Omental fat pad (tissue), 4 donors: Measurements from ENCODE around the gene PDHA2. TPM values are rescaled to one million over a fixed set of nuclear protein-coding genes. Genes with fewer than 3 reads are reported as not detected.

Source experiments
- ATAC-seq: fragments of 150-250 bp; one replicate; pipeline ENCODE4 v1.9.1; 2016; ENCODE audit warnings: mild to moderate bottlenecking, moderate library complexity; ENCODE audit not compliant: low FRiP score
- DNase-seq: peaks from one replicate; pipeline ENCODE4 v3.0.0-alpha.2; 2019; ENCODE audit warnings: low spot score
- CTCF ChIP-seq, 3 donors: fragments of 450-650 bp; IDR thresholded peaks; one replicate each; pipeline ENCODE4 v1.5.1; 2016 to 2017; ENCODE audit warnings: antibody characterized with exemption in 3 of 3, mild to moderate bottlenecking in 3 of 3, moderate library complexity in 2 of 3
- small RNA-seq: library from RNA; depleted of rRNA; stranded (forward); fragments of <200 nt; gene quantifications from one replicate; pipeline ENCODE3, GENCODE V24; 2016
- total RNA-seq, 4 donors: library from RNA; depleted of rRNA; stranded (reverse); fragments of >200 nt; gene quantifications; one replicate each; pipeline ENCODE4 v1.1.0, GENCODE V29; 2016

Gene PDHA2
- total RNA-seq, 4 donors from 2014 or later: not detected

- TF ChIP-seq CTCF (IDR thresholded peaks at IDR 0.05): no peak
- DNase-seq (no peak), ATAC-seq (no peak)
Observed at GRCh38 chr4:95869961-95870500, 30.1 kb downstream of the PDHA2 start.

- TF ChIP-seq CTCF (IDR thresholded peaks at IDR 0.05): no peak
- ATAC-seq: no peak
- DNase-seq: no peak
Observed at GRCh38 chr4:95877636-95878035, 37.7 kb downstream of the PDHA2 start.

GRCh38 chr4:95887551-95887950 lies 47.7 kb downstream of the PDHA2 start:
- ATAC-seq: no peak
- DNase-seq: no peak
- no peak for TF ChIP-seq CTCF (IDR thresholded peaks at IDR 0.05)

GRCh38 chr4:95889662-95890061 lies 49.8 kb downstream of the PDHA2 start:
- TF ChIP-seq CTCF (IDR thresholded peaks at IDR 0.05): no peak
- DNase-seq: no peak
- ATAC-seq: no peak

Small RNA genes lying within 50 kb of the gene (small RNA-seq; reads per million reads assigned to genes)
- gene RNU6-1059P: not detected
